ENCODE results near the gene NCAPD2.
"Not testable (repeated sequence)": the region's sequence is repeated elsewhere in the genome, so short reads cannot be mapped to it uniquely, and the experiment has no call there.

Gene NCAPD2

GRCh38 chr12:6472491-6472890 is 21.4 kb upstream of the NCAPD2 start:
- no peak overlapping the region for H3K27ac ChIP-seq
- no peak overlapping the region for H3K4me3 ChIP-seq (ENCODE audit: low read depth, low read length)
- no peaks in the 10 kb centered on the region for H3K27me3 ChIP-seq (ENCODE audit: insufficient read depth, low read depth, severe bottlenecking)
- H3K36me3 ChIP-seq, result no peaks in the 10 kb centered on the region; the same call in 1 of the 2 replicates
- TF ChIP-seq, protein P1, sequence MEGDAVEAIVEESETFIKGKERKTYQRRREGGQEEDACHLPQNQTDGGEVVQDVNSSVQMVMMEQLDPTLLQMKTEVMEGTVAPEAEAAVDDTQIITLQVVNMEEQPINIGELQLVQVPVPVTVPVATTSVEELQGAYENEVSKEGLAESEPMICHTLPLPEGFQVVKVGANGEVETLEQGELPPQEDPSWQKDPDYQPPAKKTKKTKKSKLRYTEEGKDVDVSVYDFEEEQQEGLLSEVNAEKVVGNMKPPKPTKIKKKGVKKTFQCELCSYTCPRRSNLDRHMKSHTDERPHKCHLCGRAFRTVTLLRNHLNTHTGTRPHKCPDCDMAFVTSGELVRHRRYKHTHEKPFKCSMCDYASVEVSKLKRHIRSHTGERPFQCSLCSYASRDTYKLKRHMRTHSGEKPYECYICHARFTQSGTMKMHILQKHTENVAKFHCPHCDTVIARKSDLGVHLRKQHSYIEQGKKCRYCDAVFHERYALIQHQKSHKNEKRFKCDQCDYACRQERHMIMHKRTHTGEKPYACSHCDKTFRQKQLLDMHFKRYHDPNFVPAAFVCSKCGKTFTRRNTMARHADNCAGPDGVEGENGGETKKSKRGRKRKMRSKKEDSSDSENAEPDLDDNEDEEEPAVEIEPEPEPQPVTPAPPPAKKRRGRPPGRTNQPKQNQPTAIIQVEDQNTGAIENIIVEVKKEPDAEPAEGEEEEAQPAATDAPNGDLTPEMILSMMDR (IDR thresholded peaks at IDR 0.05; ENCODE audit: low read depth, low read length), result no peak
- no peak for DNase-seq
- H3K9me3 ChIP-seq (ENCODE audit: severe bottlenecking), result no peaks in the 10 kb centered on the region

GRCh38 chr12:6475233-6475975 is 18.5 kb upstream of the NCAPD2 start:
- H3K36me3 ChIP-seq; H3K4me3 ChIP-seq (ENCODE audit: low read depth, low read length); H3K27ac ChIP-seq; H3K9me3 ChIP-seq (ENCODE audit: severe bottlenecking); DNase-seq; H3K27me3 ChIP-seq (ENCODE audit: insufficient read depth, low read depth, severe bottlenecking): not testable (repeated sequence)

DNA sequence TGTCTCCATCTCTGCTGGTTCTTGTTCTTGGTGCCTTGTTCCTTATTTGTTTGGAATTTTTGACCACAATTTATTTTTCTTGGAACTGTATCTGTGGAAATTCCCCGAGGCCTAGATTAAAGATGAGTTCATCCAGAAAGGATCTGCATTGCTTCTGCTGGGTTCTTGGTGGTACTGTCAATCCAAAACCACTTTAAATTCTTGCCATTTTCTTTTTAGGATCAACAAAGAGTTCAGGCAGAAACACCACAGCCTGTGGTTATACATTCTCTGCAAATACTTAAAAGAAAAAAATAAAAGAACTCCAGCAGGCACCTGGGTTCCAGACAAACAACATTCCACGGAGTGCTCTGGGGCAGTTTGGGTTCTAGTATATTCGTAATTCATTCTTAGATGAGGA is 17.4 kb upstream of the NCAPD2 start:
- no peaks in the 10 kb centered on the region for H3K36me3 ChIP-seq
- no peak overlapping the region for H3K27ac ChIP-seq
- no peaks in the 10 kb centered on the region for H3K9me3 ChIP-seq (ENCODE audit: severe bottlenecking)
- H3K27me3 ChIP-seq (ENCODE audit: insufficient read depth, low read depth, severe bottlenecking), result no peaks in the 10 kb centered on the region
- DNase-seq, result no peak
- TF ChIP-seq, protein P1 (IDR thresholded peaks at IDR 0.05; ENCODE audit: low read depth, low read length), result no peak
- no peak overlapping the region for H3K4me3 ChIP-seq (ENCODE audit: low read depth, low read length)

- not testable (repeated sequence) for DNase-seq; H3K9me3 ChIP-seq (ENCODE audit: severe bottlenecking); H3K4me3 ChIP-seq (ENCODE audit: low read depth, low read length); H3K27ac ChIP-seq; H3K36me3 ChIP-seq; H3K27me3 ChIP-seq (ENCODE audit: insufficient read depth, low read depth, severe bottlenecking)
These were observed 16.1 kb upstream of the NCAPD2 start for GRCh38 chr12:6477601-6478377.

DNA sequence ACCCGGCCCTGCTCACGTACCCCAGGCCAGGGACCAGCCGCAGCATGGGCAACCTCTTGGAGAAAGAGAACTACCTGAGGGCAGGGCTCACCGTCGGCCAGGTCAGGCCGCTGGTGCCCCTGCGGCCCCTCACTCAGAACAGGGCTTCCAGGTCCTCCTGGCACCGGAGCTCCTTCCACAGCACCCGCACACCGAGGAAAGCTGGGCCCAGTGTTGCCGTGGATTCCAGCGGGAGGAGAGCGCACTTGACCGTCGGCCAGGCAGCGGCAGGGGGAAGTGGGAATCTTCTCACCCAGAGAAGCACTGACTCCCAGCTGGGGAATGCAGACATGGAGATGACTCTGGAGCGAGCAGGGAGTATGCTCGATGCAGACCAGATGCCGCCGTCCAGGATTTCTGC is 15.5 kb upstream of the NCAPD2 start:
- Histone ChIP-seq H3K9me3 (ENCODE audit: severe bottlenecking) (no peaks in the 10 kb centered on the region), H3K27ac (no peak overlapping the region), H3K27me3 (ENCODE audit: insufficient read depth, low read depth, severe bottlenecking) (no peaks in the 10 kb centered on the region), H3K36me3 (no peaks in the 10 kb centered on the region), H3K4me3 (ENCODE audit: low read depth, low read length) (no peak overlapping the region)
- TF ChIP-seq, protein P1 (IDR thresholded peaks at IDR 0.05; ENCODE audit: low read depth, low read length), result no peak
- DNase-seq, result no peak

DNA sequence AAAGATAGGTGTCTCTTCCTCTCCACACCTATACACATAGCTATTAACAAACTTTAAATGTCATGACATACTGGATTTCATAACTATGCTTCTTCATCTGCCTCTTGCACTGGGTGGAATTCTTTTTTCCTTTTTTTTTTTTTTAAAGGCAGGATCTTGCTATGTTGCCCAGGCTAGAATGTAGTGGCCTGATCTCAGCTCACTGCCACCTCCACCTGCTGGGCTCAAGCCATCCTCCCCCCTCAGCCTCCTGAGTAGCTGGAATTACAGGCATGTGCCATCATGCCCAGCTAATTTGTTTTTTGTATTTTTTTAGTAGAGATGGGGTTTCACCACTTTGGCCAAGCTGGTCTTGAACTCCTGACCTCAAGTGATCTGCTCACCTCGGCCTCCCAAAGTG is 5.7 kb upstream of the NCAPD2 start:
- TF ChIP-seq, protein P1 (IDR thresholded peaks at IDR 0.05; ENCODE audit: low read depth, low read length), result no peak

More for the DNA sequence above, 5.7 kb upstream of the NCAPD2 start:
- H3K36me3 ChIP-seq, result peaks cover 13% of the 10 kb centered on the region
- no peaks in the 10 kb centered on the region for H3K27me3 ChIP-seq (ENCODE audit: insufficient read depth, low read depth, severe bottlenecking)
- no peak overlapping the region for H3K27ac ChIP-seq
- H3K9me3 ChIP-seq (ENCODE audit: severe bottlenecking), result no peaks in the 10 kb centered on the region
- no peak overlapping the region for H3K4me3 ChIP-seq (ENCODE audit: low read depth, low read length)
- no peak for DNase-seq

Measured in WERI-Rb-1 (cell line).